SH-SY5Y (cell line): Measurements from ENCODE around the gene TMEM51.

Experiments used
- GATA2 ChIP-seq: IDR thresholded peaks from 2 replicates; pipeline ENCODE4 v1.6.1; 2011; ENCODE audit warnings: mild to moderate bottlenecking, low read depth, low read length
- GATA3 ChIP-seq: IDR thresholded peaks from 2 replicates; pipeline ENCODE4 v1.6.1; 2011; ENCODE audit warnings: low read depth, mild to moderate bottlenecking, low read length, moderate library complexity

TMEM51 gene

DNA sequence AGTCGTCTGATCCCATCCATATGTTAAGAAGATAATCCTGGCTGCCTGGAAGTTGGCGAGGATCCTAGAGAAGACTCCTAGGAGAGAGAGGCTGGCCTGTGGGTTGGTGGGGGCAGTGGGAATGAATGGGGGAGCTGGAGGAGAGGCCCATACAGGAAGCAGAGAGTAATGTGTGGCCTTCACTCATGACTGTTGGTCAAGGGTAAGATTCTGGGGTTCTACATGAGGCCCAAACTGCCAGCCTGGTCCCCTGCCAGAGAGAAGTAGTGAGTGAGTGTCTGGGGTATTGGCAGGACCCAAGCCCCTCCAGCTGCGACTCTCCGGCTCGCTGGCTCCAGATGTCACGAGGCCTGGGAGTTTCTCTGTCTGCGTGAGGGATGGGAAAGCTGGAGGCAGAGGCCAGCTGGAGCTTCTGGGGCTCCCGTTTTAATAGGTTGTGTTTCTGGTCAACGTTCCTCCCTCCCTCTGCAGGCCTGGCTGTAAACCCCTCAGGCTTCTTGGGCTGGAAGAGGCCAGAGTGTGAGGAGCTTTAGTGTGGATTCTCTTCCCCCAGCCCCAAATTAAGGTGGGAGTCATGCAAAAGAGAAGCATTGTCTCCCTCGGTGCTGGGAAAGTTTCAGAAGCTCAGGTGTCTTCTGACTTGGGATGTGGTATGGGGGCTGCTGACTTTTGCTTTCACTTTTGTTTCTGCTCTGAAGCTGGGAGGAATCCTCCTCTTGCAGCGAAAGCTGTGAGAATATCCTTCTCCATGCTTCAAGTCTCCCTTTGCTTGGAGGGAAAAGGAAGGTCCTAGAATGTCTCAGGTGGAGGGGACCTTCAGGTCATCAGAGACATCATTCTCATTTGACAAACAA is 2.6 kb downstream of the TMEM51 start:
- TF ChIP-seq GATA2: no peak
- TF ChIP-seq GATA3: no peak

DNA sequence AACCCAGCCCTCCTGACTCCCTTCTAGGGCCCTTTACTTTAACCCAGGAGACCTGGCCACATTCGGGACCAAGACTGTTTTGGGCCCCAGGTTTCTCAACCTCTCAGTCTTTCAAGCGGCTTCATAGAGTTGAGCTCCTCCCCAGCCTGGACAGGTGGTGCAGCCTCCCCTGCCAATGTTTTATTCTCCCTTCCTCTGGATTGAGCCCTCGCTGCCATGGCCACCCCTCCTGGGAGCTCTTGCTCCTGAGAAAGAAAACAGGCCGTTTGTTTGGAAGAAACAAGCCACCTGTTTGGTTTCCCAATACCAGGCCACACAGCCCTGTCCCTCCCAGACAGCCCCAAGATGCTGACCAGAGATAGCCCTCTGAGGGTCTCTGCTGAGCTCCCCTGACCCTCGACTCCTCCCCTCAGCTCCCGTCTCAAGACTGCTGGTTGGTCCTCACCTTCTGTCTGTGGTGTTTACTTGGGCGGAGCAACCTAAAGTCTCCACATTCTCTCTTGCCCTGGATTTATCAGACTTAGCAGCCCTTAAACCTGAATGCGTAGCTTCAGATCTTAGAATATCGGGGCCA is 3.3 kb downstream of the TMEM51 start:
- TF ChIP-seq GATA3: no peak
- no peak for TF ChIP-seq GATA2

- TF ChIP-seq GATA3 (no peak), GATA2 (no peak)
Observed at GRCh38 chr1:15157524-15158399, 4.2 kb downstream of the TMEM51 start.

DNA sequence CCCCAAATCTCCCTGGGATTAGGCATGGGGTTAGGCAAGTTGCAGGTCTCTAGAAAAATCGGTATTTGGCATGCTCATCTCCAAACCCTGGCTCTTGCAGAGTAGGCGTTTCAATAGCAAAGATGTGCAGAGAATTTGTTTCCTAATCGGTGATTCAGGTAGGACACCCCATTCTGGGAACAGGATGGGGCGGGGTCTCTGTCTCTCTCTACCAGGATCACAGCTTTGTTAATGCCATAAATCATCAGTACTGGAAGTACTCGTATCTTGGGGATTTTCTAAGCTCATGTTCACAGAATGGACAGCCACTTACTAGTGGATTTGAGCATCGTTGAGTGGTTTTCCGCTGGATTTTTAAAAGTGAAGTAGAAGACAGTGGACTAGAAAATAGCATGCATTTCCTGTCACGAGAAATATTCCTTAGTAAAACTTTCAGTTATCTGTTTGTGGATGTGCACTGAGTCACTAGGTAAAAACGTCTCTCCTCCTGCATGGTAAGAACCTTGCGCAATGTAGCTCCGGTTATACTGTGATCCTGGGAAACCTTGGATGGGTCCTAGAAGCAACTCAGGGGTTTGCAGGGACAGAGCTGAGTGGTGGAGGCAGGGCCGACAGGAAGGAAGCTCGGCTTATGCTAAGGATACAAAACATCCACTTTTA is 5.1 kb downstream of the TMEM51 start:
- TF ChIP-seq GATA3: no peak
- no peak for TF ChIP-seq GATA2

- TF ChIP-seq GATA2: no peak
Observed at GRCh38 chr1:15159166-15159555, 5.6 kb downstream of the TMEM51 start.

DNA sequence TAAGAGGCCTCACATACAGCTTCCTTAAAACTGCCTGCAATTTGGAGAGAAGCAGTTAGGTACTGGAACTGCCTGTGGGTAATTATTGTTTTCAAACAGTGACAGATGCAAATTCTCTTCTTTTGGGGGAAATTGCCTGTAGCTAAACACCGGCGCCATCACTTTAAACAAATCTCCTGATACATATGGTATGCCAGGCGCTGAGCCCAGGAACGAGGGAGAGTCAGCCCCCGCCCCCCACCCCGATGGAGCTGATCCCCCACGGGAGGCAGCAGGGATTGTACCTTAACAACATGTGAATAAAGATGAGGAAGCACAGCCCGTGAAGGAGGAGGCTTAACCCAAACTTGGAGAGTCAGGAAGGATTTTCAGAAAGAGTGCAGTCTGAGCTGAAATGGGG is 7.1 kb downstream of the TMEM51 start:
- no peak for TF ChIP-seq GATA3

DNA sequence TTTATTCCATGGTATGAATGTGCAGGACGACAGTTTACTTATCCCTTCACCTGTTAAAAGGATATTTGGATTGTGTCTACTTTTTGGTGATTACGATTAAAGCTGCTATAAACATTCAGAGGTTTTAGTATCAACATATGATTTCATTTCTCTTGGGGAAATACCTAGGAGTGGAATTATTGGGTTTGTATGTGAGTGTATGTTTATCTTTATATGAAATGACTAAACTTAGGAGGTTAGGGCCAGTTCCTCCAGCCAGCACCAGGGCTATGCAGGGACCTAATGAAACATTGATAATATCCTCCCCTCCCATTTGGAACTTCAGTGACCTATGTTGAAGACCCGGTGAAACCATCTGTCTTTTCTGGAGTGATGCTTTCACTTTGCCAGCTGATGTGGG is 13.8 kb downstream of the TMEM51 start:
- TF ChIP-seq GATA2 (no peak), GATA3 (no peak)

DNA sequence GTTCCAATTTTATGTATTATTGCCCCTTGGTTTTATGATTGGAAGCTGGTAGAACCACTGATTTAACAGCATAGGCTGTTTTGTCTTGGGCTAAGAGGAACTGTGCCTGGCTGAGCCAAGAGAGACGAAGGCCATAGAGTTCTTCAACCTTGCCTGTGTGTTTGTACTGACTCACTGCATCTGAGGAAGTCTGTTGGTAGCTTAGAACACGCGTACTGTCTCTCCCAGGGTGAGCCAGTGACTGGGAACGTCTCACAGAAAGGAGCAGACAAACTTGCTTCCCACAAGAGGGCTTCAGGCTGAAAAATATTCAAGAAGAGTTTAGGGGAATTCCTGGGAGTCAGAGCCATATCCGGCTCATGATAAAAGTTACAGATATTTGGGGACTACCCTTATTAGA is 14.9 kb downstream of the TMEM51 start:
- TF ChIP-seq GATA3 (no peak), GATA2 (no peak)

- TF ChIP-seq GATA2: no peak
- no peak for TF ChIP-seq GATA3
Observed at GRCh38 chr1:15170071-15170470, 16.5 kb downstream of the TMEM51 start.

DNA sequence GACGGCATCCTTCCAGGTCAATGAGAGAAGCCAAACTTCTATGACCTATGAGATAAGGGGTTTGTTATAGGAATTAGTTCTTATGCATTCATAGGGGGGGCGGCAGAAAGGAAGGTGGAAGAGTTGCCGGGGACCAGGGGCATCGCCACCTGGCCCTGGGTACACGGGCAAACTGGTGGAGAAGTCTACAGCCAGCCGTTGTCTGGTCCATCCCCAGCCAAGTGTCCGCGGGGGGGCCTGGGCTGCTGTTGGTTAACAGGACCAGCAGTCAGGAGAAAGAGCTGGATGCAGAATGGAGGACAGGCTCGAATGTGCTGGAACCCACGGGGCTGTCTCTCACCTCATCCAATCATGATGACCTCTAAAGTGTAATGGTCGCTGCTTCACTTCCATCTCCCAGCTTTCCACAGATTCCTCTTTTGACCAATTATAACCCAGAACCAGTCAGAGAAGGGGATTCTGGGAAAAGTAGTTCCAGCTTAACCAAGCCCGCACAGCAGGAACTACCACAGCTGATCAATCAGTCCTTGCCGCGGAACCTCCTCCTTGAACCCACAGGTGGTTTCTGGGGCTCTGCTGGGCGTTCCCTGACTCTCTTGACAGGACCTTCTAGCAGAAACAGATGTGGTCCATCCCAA is 17.8 kb downstream of the TMEM51 start:
- TF ChIP-seq GATA3 (no peak), GATA2 (no peak)

GRCh38 chr1:15172405-15173259 is 19.1 kb downstream of the TMEM51 start:
- TF ChIP-seq GATA2: no peak
- TF ChIP-seq GATA3: no peak

- TF ChIP-seq GATA2 (no peak), GATA3 (no peak)
Observed at GRCh38 chr1:15173863-15174614, 20.5 kb downstream of the TMEM51 start.
